GM18502 (cell line): ENCODE results near the gene SCCPDH.
"Not testable (repeated sequence)": the region's sequence is repeated elsewhere in the genome, so short reads cannot be mapped to it uniquely, and the experiment has no call there.

Experiments used
- ATAC-seq: cut with Tn5 transposase; IDR thresholded peaks from one replicate; pipeline ENCODE4 v1.9.1; 2021; ENCODE audit warnings: mild to moderate bottlenecking; ENCODE audit not compliant: unreplicated experiment, poor library complexity

Gene SCCPDH

GRCh38 chr1:246797157-246797556, 72.9 kb downstream of the SCCPDH start:
- ATAC-seq = no peak

GRCh38 chr1:246797597-246797996, 73.4 kb downstream of the SCCPDH start:
- no peak for ATAC-seq

GRCh38 chr1:246798107-246798506, 73.9 kb downstream of the SCCPDH start:
- no peak for ATAC-seq

- no peak for ATAC-seq
Observed at GRCh38 chr1:246798606-246799496, 74.6 kb downstream of the SCCPDH start.

GRCh38 chr1:246800356-246800755, 76.1 kb downstream of the SCCPDH start:
- ATAC-seq = no peak

- ATAC-seq = no peak
Observed at GRCh38 chr1:246800756-246801155, 76.5 kb downstream of the SCCPDH start.

GRCh38 chr1:246801241-246802020, 77.2 kb downstream of the SCCPDH start:
- no peak for ATAC-seq

GRCh38 chr1:246803373-246803772, 79.2 kb downstream of the SCCPDH start:
- ATAC-seq = no peak

GRCh38 chr1:246803883-246804282, 79.7 kb downstream of the SCCPDH start:
- ATAC-seq = no peak

- ATAC-seq = no peak
Observed at GRCh38 chr1:246805135-246805716, 81.0 kb downstream of the SCCPDH start.

- no peak for ATAC-seq
Observed at GRCh38 chr1:246809473-246809872, 85.3 kb downstream of the SCCPDH start.

- ATAC-seq = no peak
Observed at GRCh38 chr1:246811985-246812384, 87.8 kb downstream of the SCCPDH start.

- ATAC-seq = not testable (repeated sequence)
Observed at GRCh38 chr1:246813325-246813724, 89.1 kb downstream of the SCCPDH start.

GRCh38 chr1:246814890-246815289, 90.7 kb downstream of the SCCPDH start:
- no peak for ATAC-seq

GRCh38 chr1:246815693-246816270, 91.6 kb downstream of the SCCPDH start:
- no peak for ATAC-seq
